ENCODE data around the gene SGIP1.

GRCh38 chr1:66648901-66649595 lies 115.1 kb downstream of the SGIP1 start:
- TF ChIP-seq POLR2A (IDR thresholded peaks at IDR 0.05), result no peak
- TF ChIP-seq, protein P1, sequence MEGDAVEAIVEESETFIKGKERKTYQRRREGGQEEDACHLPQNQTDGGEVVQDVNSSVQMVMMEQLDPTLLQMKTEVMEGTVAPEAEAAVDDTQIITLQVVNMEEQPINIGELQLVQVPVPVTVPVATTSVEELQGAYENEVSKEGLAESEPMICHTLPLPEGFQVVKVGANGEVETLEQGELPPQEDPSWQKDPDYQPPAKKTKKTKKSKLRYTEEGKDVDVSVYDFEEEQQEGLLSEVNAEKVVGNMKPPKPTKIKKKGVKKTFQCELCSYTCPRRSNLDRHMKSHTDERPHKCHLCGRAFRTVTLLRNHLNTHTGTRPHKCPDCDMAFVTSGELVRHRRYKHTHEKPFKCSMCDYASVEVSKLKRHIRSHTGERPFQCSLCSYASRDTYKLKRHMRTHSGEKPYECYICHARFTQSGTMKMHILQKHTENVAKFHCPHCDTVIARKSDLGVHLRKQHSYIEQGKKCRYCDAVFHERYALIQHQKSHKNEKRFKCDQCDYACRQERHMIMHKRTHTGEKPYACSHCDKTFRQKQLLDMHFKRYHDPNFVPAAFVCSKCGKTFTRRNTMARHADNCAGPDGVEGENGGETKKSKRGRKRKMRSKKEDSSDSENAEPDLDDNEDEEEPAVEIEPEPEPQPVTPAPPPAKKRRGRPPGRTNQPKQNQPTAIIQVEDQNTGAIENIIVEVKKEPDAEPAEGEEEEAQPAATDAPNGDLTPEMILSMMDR (IDR thresholded peaks at IDR 0.05), result no peak
- no peak for TF ChIP-seq POLR2AphosphoS5 (IDR thresholded peaks at IDR 0.05)

All from prostate gland (tissue), 2 donors.